Stimulated activated CD4-positive, alpha-beta T cell treated with anti-CD3 and anti-CD28 coated beads, Interleukin-15, amount 100 ng/mL, for 48 hours (primary cell): Measurements from ENCODE around the gene PARVB.

ENCODE experiments used
- DNase-seq, 2 donors: peaks; one replicate each; pipeline ENCODE4 v3.0.0-alpha.2; 2020; ENCODE audit warnings: low read depth in 2 of 2

PARVB gene

DNA sequence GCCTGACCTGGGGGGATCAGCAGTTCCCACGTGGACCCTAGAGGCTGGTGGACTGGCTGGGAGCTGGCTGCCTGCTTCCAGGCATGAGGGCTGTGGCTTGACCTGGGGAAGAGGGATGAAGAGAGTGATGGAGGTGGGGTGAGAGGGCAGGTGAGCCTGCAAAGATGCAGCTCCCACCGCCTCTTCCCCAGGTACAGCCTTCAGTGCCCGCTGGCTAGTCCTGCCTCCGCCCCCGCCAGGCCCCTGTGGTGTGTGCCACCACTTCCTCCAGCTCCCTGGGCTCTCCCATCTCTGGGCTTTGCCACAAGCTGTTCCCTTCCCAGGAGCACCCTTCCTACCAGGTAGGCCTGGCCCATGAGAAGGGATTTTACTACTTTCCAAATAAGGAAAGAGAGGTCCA, 175.8 kb downstream of the PARVB start:
- no peak for DNase-seq

DNA sequence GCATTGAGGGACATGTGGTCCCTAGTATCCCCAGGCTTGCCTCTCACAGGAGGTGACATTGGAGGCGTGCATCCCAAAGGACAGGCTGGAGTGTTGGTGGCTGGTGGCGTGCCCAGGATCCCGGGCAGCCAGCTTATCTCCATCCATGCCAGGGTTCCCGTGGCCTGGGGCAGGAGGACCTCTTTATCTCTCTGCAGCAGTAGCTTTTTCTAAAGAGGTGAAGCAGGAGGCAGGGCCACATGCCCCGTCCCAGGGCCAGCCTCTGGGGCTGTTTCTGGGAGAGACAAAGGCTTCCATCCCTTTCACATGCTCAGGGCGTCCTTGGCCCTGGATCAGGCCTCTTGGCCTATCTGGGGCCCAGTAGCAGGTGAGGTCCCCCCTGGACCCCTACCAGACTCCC, 176.3 kb downstream of the PARVB start:
- no peak for DNase-seq

DNA sequence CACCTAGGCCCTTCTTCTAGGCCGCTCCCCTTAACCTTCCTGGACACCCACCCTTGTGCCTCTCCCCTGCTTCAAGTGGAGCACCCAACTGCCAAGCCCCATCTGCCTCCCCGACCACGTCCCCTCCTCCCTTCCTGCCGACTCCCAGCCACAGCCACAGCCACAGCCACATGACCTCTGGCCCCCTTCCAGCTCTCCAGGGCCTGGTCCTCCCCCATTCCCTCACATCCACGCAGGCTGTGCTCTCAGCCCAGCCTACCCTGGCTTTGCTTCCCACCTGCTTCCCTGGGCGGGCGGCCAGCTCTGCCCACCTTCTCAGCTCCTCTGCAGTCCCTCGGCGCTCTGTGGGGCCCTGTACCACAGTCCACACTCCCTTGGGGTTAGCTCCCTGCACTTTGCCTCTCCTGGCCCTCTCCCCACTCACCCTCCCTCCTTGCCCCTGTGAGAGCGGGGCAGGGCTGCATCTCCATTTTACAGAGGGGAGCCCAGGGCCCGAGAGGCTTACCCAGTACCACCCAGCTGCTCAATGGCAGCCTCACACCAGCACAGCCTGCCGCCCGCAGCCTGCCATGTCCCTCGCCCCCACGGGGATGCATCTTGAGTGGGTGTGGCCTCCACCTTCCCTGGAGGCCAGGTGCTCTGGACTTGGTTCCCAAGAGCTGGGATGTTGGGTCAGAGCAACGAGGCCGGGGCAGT, 176.9 kb downstream of the PARVB start:
- no peak for DNase-seq

DNA sequence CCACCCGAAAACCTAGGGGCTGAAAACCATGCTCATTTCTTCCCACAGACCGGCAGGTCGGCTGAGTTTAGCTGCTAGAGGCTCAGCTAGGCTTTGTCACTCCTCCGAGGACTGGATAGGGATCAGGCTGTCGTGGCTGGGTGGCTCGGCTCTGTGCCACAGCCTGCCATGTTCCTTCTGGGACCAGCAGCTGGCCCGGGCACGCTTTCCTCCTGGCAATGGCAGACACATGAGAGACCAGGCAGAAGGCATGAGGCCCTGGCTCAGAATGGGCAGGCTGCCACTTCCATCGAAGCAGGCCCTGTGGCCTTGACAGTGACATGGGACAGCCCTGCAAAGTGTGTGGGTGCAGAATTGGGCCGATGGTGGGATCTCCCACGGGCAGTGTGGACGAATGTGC, 177.6 kb downstream of the PARVB start:
- DNase-seq: no peak

DNA sequence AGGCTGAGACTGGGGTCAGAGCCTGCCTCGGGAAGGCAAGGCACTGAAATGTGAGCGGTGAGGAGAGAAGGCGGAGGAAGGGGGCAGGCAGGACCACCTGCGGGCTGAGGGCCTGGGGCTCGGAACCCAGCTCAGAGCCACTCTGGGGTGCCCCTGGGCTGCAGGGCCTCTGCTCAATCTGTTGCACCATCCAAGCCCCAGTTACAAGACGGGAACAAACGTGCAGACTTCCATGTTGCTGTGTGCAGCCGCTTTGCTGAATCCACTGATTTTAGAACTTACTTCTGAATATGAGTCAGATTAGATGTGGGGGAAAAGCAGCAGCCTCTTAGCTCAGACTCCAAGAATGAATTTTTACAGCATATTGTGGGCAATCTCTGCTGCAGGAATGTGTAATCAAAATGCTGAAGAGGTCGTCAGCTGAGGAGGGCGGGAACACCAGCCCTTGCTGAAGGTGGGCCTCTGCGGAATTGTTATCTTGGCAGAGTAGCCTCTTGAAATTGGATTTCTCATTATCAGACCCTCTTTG, 178.2 kb downstream of the PARVB start:
- no peak for DNase-seq

DNA sequence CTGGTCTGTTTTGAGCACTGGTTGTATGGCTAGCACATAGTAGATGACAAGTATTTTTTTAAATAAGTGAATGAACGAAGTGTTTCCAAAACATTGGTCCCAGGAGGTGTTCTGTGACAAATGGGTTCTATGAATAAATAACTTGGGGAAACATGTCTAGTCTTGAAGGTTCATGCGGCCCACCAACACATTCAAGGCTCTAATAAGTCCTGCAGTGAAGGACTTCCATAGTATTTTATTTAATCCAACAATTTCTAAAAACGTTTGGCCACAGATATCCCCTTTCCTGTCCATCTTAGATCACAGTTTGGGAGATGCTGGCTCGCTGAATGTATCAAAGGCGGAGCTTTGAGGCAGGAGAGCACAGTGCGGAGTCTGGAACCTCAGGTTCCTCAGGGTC, 179.1 kb downstream of the PARVB start:
- DNase-seq: no peak

DNA sequence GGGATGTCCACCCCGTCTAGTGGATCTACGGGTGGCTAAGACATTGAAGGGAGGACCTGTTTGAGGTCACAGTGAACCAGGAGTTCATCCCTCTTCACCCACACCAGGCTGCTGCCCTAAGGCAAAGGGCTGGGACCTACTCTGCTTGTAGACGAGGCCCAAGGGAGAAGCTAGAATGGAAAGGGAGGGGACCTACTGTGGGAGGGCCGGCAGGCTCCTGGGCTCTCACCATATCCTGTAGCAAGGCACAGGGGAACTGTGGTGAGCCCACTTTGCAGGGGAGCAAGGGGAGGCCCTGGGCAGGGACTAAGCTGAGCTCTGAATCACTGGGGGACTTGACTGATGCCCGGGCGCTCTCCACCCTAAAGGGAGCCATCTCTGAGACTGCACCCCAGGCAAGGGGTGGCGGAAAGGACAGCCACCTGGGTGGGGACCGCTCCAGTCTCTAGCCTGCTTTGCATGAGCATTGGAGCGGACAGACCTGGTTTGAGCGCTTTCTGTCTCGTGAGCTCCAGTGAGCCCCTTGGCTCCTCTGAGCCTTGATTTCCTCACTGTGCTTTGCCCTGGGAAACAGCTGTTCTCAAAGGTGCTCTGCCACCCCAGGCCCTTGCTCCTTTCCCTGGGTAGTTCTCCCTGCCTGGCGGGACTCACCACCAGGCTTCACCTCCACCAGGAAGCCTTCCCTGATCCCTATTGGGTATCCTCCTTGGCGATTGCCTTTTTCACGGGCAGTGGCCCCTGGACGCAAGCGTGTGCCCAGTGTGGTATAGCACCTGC, 180.8 kb downstream of the PARVB start:
- no peak for DNase-seq

DNA sequence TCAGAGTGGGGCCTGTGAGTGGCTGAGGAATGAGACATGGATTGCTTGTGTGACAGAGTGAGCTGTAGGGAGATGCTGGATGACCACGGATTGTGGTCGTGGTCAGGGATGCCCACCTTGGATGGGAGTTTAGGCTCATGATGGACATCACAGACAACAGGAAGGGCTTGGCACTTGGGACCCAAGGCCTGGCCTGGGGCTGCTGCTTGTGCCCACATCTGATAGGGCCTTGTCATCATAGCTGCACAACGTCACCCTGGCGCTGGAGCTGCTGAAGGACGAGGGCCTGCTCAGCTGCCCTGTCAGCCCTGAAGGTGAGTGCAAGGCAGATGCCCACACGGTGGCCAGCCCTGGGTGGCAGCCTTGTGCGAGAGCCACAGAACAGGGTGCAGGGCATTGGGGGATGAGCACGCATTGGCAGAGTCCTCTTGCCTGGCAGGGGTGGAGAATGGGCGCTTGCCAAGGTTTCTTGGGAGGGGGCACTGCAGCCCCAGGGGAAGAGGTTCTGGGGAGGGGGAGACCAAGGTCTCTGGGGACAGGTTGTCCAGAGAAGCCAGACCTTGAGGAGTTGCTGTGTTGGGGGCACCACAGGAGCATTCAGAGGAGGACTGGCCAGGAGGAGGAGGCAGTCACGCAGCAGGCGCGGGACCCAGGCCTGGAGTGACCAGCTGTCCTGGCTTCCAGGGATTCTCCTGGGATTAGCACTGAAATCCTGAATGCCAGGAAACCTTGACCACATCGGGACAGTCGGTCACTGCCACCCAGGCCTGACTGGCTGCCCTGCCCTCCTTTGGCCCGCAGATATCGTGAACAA, 181.6 kb downstream of the PARVB start:
- no peak for DNase-seq

DNA sequence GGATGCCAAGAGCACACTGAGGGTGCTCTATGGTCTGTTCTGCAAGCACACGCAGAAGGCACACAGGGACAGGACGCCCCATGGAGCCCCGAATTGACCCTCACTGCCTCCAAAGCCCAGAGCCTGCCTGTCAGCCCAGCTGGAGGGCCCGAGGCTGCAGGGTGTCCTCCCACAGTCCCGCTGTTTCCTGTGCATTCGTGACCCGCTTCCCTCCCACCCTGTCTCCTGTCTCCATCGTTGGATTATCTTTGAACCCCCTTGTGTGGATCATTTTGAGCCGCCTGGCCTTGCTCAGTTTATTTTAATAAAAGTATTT, 182.2 kb downstream of the PARVB start:
- no peak for DNase-seq

DNA sequence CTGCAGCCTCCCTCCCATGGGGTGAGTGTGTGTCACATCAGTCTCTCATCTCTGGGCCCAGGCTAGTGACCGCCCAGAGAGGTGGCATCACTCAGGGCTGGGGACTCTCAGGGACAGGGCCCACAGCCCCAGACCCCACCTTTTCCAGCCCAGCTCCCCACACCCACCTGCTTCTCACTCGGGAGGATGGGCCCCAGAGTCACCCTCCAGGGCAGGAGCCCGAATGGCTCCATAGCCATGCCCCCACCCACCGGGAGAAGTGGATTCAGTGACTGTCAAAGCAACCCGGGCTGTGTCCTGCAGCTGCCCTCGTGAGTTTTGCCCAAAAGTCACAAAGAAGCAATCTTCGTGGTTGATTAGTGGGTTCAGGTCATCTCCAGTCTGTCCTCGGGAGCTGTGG, 182.6 kb downstream of the PARVB start:
- DNase-seq: no peak

DNA sequence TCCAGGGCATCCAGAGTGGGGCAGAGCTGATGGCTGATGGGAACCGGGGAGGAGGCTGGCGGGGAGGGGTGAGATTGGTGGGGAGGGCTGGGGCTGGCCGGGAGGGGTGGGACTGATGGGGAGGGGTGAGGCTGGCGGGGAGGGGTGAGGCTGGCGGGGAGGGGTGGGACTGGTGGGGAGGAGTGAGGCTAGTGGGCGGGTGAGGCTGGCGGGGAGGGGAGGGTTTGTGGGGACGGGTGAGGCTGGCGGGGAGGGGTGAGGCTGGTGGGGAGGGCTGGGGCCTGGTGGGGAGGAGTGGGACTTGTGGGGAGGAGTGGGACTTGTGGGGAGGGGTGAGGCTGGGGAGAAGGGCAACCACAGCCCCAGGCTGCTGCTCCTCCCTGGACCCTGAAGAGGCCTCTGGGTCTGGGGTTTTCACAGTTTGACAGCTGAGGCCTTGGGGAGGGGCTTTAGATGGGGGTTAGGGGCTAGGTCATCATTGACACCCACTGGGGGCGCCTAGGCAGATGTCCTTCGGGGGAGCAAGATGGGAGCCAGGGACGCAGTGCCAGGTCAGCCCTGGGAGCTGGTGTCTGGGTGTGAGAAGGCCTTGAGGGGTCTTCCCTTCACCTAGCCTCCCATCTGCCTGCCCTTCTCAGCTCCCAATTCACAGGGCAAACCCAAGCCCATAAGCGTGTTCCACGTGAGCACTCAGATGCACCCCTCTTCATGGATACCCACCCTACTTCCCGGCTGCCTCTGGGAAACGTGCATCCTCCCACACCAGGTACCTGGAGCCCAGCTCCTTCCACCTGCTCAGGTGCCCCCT, 183.3 kb downstream of the PARVB start:
- DNase-seq: no peak

DNA sequence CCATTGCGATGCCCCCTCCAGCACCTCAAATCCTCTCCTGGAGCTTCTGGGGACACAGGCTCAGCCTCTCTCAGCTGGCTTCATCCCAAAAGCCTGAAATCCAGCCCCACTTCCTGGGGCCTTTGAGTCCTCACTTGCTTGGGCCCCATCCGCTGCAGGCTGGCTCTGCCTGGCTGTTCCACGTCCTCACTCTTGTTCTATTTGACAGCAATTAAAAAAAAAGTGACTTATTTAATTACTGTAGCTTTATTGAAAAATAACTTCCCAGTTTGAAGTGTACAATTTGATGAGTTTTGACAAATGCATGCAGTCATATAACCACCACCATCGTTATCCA, 183.8 kb downstream of the PARVB start:
- DNase-seq: no peak

DNA sequence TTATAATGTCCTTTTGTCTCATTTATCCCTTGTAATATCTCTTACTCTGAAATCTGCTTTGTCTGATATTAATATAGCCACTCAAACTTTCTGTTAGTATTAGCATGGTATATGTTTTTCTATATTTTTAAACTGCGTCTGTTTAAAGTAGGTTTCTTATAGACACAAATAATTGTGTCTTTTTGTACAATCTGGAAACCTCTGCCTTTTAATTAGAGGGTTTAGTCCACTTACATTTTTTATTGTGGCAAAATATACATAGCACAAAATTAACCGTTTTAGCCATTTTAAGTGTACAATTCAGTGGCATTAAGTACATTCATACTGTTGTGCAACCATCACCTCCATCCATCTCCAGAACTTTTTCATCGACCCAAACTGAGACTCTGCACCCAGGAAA, 185.2 kb downstream of the PARVB start:
- no peak for DNase-seq

DNA sequence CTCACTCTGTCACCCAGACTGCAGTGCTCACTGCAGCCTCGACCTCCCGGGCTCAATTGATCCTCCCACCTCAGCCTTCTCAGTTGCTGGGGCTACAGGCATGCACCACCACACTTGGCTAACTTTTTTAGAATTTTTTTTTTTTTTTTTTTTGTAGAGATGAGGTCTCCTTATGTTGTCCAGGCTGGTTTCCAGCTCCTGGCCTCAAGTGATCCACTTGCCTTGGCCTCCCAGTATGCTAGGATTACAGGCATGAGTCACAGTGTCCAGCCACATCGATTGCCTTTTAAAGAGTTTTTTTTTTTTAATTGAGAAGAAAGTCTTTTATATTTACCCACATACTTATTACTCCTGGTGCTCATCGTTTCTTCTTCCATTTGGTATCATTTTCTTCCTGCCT, 186.6 kb downstream of the PARVB start:
- DNase-seq: no peak

DNA sequence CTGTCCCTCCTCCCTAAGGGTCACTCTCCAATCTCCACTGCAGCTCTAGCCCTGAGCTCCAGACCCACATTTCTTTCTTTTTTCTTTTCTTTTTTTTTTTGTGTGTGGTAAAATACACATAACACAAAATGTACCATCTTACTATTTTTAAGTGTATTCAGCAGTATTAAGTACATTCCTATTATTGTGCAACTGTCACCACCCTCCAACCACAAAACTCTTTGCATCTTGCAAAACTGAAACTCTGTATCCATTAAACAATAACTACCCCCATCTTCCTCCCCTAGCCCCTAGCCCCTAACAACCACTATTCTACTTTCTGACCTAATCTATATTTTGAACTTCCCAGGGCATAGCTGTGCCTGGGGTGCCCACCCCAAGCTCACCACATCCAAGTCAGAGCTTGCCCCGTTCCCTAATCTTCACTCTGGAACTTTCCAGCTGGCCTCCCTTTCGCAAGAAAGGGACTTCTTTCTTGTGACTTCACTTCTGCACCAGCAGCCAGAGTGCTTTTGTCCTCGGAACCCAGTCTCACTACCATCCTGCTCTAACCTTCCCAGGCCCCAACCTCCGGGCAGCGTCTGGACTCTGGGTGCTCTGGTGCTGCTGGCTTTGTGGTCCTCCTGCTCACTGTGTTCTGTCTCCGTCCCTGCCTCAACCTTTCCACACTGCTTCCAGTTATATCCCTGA, 187.3 kb downstream of the PARVB start:
- DNase-seq: no peak

DNA sequence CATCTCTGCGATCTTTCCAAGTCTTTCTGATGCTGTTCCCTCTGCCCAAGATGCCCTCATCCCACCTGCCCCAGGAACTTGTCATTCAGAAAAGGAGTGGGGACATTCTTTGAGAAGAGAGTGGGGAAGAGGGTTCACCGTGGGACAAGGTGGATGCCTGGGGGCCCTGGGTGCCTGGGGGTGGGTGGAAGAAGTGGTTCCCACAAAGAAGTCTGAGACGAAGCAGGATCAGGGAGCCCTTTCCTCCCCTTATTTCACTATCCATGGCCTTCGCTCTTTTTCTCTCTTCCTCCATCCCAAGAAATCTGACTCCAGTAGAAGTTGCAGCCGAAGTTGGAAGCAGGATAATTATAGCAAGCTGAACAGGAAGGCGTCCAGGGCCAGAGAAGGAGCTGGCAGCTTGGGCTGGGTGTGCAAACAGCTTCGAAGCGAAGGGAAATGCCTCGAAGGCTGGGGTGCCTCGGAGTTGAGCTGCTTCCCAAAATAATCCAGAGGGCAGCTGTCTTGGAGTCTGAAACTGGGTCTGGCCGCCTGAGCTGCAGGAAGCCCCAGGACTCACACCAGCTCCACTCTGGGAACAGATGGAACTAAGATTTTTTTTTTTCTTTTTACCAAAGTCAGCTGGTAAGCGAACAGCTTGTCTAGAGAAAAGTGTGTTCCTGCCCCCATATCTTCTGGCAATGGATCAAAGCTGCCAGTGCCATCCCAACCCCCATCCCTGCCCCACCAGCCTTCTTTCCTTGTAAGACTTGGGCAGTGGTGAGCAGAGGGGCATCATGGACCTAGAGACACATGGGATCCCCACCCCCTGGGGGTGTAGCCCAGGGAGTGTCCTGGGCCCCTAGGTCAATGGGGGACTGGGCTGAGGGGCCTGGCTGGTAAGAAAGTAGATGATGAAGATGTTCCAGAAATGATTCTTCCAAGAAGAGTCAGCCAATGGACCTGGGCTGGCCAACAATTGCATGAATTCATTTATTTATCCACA, 188.1 kb downstream of the PARVB start:
- no peak for DNase-seq

DNA sequence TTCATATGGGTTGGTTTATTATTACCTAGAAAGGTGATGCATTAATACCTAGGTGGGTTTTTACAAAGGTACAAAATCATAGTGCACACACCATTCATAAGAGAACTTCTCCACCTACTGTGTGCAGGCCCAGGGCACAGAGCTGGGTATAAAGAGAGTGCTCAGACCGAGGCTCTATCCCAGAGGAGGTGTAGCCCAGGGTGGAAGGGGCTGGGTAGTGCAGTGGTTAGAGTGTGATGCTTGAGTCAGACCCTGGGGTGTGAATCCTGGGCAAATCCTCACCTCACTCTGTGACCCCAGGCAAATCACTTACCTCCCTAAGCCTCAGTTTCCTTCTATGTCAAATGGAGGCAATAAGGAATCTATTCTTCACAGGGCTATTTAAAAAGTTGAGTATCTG, 188.8 kb downstream of the PARVB start:
- DNase-seq: no peak

DNA sequence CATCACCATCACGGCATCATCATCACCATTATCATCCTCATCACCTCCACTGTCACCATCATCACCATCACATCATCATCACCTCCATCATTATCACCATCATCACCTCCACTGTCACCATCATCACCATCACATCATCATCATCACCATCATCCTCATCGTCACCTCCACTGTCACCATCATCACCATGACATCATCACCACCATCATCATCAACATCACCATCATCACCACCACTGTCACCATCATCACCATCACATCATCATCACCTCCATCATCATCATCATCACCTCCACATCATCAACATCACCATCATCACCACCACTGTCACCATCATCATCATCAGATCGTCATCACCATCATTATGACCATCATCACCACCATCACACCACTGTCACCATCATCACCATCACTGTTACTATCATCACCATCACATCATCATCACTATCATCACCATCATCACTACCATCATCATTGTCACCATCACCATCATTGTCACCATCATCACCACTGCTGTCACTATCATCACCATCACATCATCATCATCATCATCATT, 189.5 kb downstream of the PARVB start:
- no peak for DNase-seq

DNA sequence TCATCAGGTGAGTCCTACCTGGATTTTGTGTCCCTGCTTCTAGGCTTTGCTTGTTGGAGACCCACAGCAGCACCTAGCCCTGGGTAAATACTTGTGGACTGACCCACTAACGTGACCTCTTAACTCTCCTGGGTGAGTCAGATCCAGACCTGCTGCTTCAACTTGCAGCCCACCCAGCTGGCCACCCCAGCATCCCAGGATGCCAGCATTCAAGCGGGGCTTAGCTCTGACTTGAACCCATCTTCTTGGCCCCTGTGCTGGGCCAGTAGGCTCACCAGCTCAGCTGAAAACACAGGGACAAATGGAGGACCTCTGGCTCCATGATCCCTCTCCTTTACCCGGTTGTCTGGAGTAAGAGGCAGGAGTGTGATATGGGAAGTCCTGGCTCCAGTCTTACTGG, 190.1 kb downstream of the PARVB start:
- DNase-seq: no peak

DNA sequence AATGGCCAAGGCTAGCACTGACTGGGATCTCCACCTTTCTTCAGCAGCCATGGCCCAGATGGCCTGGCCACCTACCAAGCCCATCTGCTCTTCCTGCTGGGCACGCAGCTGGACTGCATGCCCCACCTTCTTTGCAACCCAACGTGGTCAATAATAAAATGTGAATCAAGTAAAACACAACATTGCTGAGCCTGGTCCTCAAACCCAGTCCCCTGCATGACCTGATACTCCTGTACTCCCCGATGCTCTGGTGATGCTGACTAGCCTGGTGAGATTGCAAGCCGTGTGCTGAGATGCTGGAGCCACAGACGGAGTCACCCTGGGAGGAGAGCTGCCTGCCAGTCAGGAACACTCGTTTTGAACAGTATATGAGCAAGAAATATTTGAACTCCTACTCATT, 190.7 kb downstream of the PARVB start:
- no peak for DNase-seq
